HepG2 (cell line): ENCODE measurements around the gene SERINC2. TPM values are rescaled to one million over a fixed set of nuclear protein-coding genes. Genes with fewer than 3 reads are reported as not detected.

Experiments used
- ARID2 ChIP-seq: sonication (generic); formaldehyde crosslinking; IDR thresholded peaks from 2 replicates; pipeline ENCODE4 v1.8.1; 2022; ENCODE audit warnings: mild to moderate bottlenecking, missing genetic modification reagents, borderline replicate concordance
- BATF2 ChIP-seq: sonication (generic); formaldehyde crosslinking; IDR thresholded peaks from 2 replicates; pipeline ENCODE4 v1.8.0; 2022; ENCODE audit warnings: mild to moderate bottlenecking, missing genetic modification reagents, moderate library complexity
- BCL6 ChIP-seq: IDR thresholded peaks from 2 replicates; pipeline ENCODE4 v1.6.1; 2016; ENCODE audit warnings: missing genetic modification reagents, missing compliant biosample characterization
- CAMTA2 ChIP-seq: sonication (generic); formaldehyde crosslinking; IDR thresholded peaks from 2 replicates; pipeline ENCODE4 v1.4.0; 2020; ENCODE audit warnings: mild to moderate bottlenecking, missing genetic modification reagents, borderline replicate concordance
- CBFB ChIP-seq: sonication (generic); formaldehyde crosslinking; IDR thresholded peaks from 2 replicates; pipeline ENCODE4 v1.4.0; 2020; ENCODE audit warnings: missing genetic modification reagents
- CHD4 ChIP-seq: fragments of 200-600 bp; sonication (generic); IDR thresholded peaks from 2 replicates; pipeline ENCODE4 v1.7.0; 2017; ENCODE audit warnings: mild to moderate bottlenecking, low read length, borderline replicate concordance
- ERF ChIP-seq: IDR thresholded peaks from 2 replicates; pipeline ENCODE4 v1.6.1; 2018; ENCODE audit warnings: missing biosample characterization, missing genetic modification reagents
- HMGXB3 ChIP-seq: sonication (generic); formaldehyde crosslinking; IDR thresholded peaks from 2 replicates; pipeline ENCODE4 v1.4.0; 2020; ENCODE audit warnings: missing genetic modification reagents, borderline replicate concordance
- KLF16 ChIP-seq, 2 experiments: sonication (generic) in 1 of 2; formaldehyde crosslinking in 1 of 2; IDR thresholded peaks; 2 replicates each; pipeline versions ENCODE4 v1.6.1 to v1.8.0; 2016 to 2023; ENCODE audit warnings: missing genetic modification reagents in 2 of 2, missing compliant biosample characterization in 1 of 2
- MEIS1 ChIP-seq: sonication (generic); formaldehyde crosslinking; IDR thresholded peaks from 2 replicates; pipeline ENCODE4 v1.9.0; 2021; ENCODE audit warnings: mild to moderate bottlenecking, missing genetic modification reagents, moderate library complexity, borderline replicate concordance
- TFE3 ChIP-seq: IDR thresholded peaks from 2 replicates; pipeline ENCODE4 v1.6.1; 2016
- ZMYM4 ChIP-seq: sonication (generic); formaldehyde crosslinking; IDR thresholded peaks from 2 replicates; pipeline ENCODE4 v1.8.1; 2023; ENCODE audit warnings: mild to moderate bottlenecking, missing genetic modification reagents
- ZNF318 ChIP-seq: sonication (generic); formaldehyde crosslinking; IDR thresholded peaks from 2 replicates; pipeline ENCODE4 v1.4.0; 2020; ENCODE audit warnings: mild to moderate bottlenecking, missing genetic modification reagents
- ZNF33A ChIP-seq: sonication (generic); formaldehyde crosslinking; IDR thresholded peaks from 2 replicates; pipeline ENCODE4 v1.5.1; 2020; ENCODE audit warnings: missing genetic modification reagents, mild to moderate bottlenecking, moderate library complexity, borderline replicate concordance
- ZNF773 ChIP-seq: sonication (generic); formaldehyde crosslinking; IDR thresholded peaks from 2 replicates; pipeline ENCODE4 v1.4.0; 2020; ENCODE audit warnings: missing genetic modification reagents, borderline replicate concordance
- polyA plus RNA-seq, 8 experiments: library from polyadenylated mRNA; depleted of rRNA in 3 of 8; stranded (reverse) in 7 of 8; unstranded in 1 of 8; fragments of >200 nt; fragmentation: Illumina TruSeq in 4 of 8; extraction: Trizol in 4 of 8; gene quantifications; 2 replicates each; pipeline versions ENCODE4 v1.2.1 to v1.2.3, GENCODE V29; 2011 to 2016; ENCODE audit warnings: low read depth in 4 of 8, missing spikeins in 1 of 8, mixed read lengths in 1 of 8; ENCODE audit not compliant: insufficient read depth in 1 of 8
- total RNA-seq, 5 experiments: library from RNA; depleted of rRNA; stranded (reverse); fragments of >200 nt; fragmentation: Illumina TruSeq; extraction: Trizol; gene quantifications; 2 replicates each; pipeline ENCODE4 v1.2.3, GENCODE V29; 2016; ENCODE audit warnings: low read depth in 1 of 5

Gene SERINC2
- total and polyA plus RNA-seq, 2 of the 13 experiments (the other 11 are each of a cell fraction or from before 2014, with no cell fraction given), result 4.8 to 126 TPM

- TF ChIP-seq ARID2 (no peak), KLF16 (CRISPR knock-in tag; IDR thresholded peaks at IDR 0.05) (peak in 1 of 2 experiments; percentile 63; a peak in 2 of 4 replicates), TFE3 (CRISPR knock-in tag) (peak; percentile 97), CAMTA2 (CRISPR knock-in tag) (no peak), CBFB (CRISPR knock-in tag) (0 out of 2 replicates have a peak, but pooled peaks have one; percentile 27), ERF (CRISPR knock-in tag) (peak; percentile 93), HMGXB3 (CRISPR knock-in tag) (peak; percentile 36; the same call in 1 of the 2 replicates), ZNF773 (CRISPR knock-in tag) (no peak), ZMYM4 (peak; percentile 72), MEIS1 (CRISPR knock-in tag) (peak; percentile 91; the same call in 1 of the 2 replicates), CHD4 (0 out of 2 replicates have a peak, but pooled peaks have one; percentile 11), BATF2 (CRISPR knock-in tag) (no peak), BCL6 (CRISPR knock-in tag) (peak; percentile 85), ZNF318 (no peak), ZNF33A (CRISPR knock-in tag) (no peak)
Measured at GRCh38 chr1:31417148-31417547, 4.1 kb downstream of the SERINC2 start (continued).
